Mammary epithelial cell (primary cell): Measurements from ENCODE around the gene LRRC28.

Experiments
- CTCF ChIP-seq, 2 donors: IDR thresholded peaks in 1 of 2; conservative IDR thresholded peaks in 1 of 2; 2 replicates each; pipeline ENCODE4 v1.5.1; 2011 to 2012; ENCODE audit warnings: inconsistent platforms in 2 of 2, low read length in 2 of 2, mild to moderate bottlenecking in 2 of 2, control low read depth in 1 of 2, low read depth in 1 of 2; ENCODE audit not compliant: insufficient read depth in 1 of 2; ENCODE audit errors: extremely low read depth in 1 of 2
- EZH2 ChIP-seq: IDR thresholded peaks from 2 replicates; pipeline ENCODE4 v1.6.1; 2012; ENCODE audit warnings: low read length, inconsistent platforms, borderline replicate concordance

DNA sequence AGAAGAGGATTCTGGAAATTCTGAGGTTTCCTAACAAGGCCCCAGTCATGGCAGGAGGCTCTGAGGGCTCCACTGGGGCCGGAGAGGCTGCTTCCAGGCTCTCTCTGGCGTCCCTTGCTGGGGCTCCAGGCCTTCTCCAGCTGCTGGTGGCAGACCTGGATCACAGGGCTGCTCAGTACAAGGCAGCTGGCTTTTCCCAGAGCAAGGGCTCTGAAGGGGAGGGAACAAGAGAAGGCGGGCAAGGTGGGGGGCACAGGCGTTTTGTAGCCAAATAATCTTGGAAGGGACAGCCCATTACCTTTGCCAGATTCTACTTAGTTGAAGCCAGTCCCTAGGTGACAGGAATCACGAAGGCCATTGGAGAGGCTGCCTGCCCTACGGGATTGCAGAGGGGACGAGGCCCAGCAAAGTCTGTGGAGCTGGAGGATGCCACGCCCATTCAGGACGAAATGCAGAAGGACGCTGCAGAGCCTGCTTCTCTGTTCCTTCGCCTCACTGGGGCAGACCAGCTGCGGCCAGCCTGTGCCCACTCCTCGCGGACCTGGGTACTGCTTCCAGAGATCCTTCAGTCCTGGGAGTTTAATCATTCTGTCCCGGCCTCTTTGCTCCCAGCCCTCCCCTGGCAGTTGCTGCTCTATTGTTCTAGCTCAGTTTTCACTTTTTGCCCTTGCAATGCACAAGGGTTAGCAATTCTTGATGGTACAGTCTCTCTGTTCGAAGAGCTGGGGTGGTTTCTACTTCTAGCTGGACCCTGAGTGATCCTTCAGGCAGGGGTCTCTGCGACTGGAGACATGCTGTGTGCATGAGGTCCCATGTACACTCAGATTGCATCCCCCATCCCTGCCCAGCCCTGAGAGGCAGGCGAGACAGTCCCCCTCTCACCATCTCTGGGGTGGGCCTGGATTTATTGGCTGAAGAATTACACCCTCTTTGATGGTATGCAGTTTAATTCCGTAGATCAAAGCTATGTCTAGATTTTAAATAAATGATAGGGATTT is 165.2 kb downstream of the LRRC28 start:
- TF ChIP-seq CTCF (conservative IDR thresholded peaks at IDR 0.05 in 1 of 2, IDR thresholded peaks at IDR 0.05 in 1 of 2; ENCODE audit: extremely low read depth in 1 of 2, insufficient read depth in 1 of 2, low read depth in 1 of 2, low read length in 2 of 2) (no peak), EZH2 (no peak)
